A673 (cell line): Measurements from ENCODE around the gene ARHGEF39. TPM values are rescaled to one million over a fixed set of nuclear protein-coding genes. Genes with fewer than 3 reads are reported as not detected.

ENCODE experiments used
- BruUV-seq: library from RNA; stranded (reverse); fragments of 400-500 nt; replicated peaks from 2 replicates; lab custom pipeline; 2021; lab: Mats Ljungman, UMichigan
- CTCF ChIA-PET: fragments of 300-600 bp; sonication (Branson Sonifier 250); formaldehyde crosslinking; loops from one replicate; lab custom pipeline; 2022; ENCODE audit warnings: antibody characterized with exemption; lab: Charles Lee
- POLR2A ChIA-PET: fragments of 300-600 bp; sonication (Branson Sonifier 250); formaldehyde crosslinking; loops from one replicate; lab custom pipeline; 2022; ENCODE audit warnings: antibody characterized with exemption; ENCODE audit not compliant: low non-redundant PET; lab: Charles Lee
- DNase-seq: peaks from one replicate; pipeline ENCODE4 v3.0.0-alpha.2; 2015; ENCODE audit warnings: low spot score
- H3K27ac ChIP-seq: fragments of 200-600 bp; sonication (generic); 2 replicates; pipeline ENCODE4 v1.5.1; 2016; ENCODE audit warnings: mixed run types, low read depth, mild to moderate bottlenecking, mixed read lengths, antibody characterized with exemption, low read length; ENCODE audit not compliant: poor library complexity, severe bottlenecking
- H3K27me3 ChIP-seq: fragments of 200-600 bp; sonication (generic); replicated peaks from 2 replicates; pipeline ENCODE4 v1.6.1; 2017; ENCODE audit warnings: mixed run types, low read depth, mild to moderate bottlenecking, mixed read lengths, antibody characterized with exemption, low read length; ENCODE audit not compliant: insufficient read depth, poor library complexity
- H3K36me3 ChIP-seq: fragments of 200-600 bp; sonication (generic); 2 replicates; pipeline ENCODE4 v1.6.1; 2016; ENCODE audit warnings: mixed run types, mild to moderate bottlenecking, mixed read lengths, antibody characterized with exemption, low read length; ENCODE audit not compliant: insufficient read depth, poor library complexity, severe bottlenecking
- H3K4me1 ChIP-seq: fragments of 200-600 bp; sonication (generic); 2 replicates; pipeline ENCODE4 v1.6.1; 2017; ENCODE audit warnings: mixed run types, mild to moderate bottlenecking, mixed read lengths, antibody characterized with exemption, low read length; ENCODE audit not compliant: insufficient read depth, poor library complexity, severe bottlenecking
- H3K4me3 ChIP-seq: fragments of 200-600 bp; sonication (generic); 2 replicates; pipeline ENCODE4 v1.5.1; 2016; ENCODE audit warnings: low read depth, mixed run types, mild to moderate bottlenecking, mixed read lengths, low read length; ENCODE audit not compliant: poor library complexity, severe bottlenecking
- H3K9me3 ChIP-seq: fragments of 200-600 bp; sonication (generic); 2 replicates; pipeline ENCODE4 v1.6.1; 2016; ENCODE audit warnings: mixed run types, low read depth, mild to moderate bottlenecking, mixed read lengths, antibody characterized with exemption, low read length; ENCODE audit not compliant: poor library complexity, severe bottlenecking
- EZH2 ChIP-seq: fragments of 200-600 bp; sonication (generic); IDR thresholded peaks from 2 replicates; pipeline ENCODE4 v1.6.1; 2017; ENCODE audit warnings: borderline replicate concordance, low read depth, mild to moderate bottlenecking, mixed read lengths, antibody characterized with exemption, low read length; ENCODE audit not compliant: poor library complexity, severe bottlenecking
- intact Hi-C: fragments of 100-400 bp; cut with micrococcal nuclease; formaldehyde crosslinking; loops from one replicate; pipeline ENCODE4 v1.10.0; 2022; ENCODE audit not compliant: unreplicated experiment
- total RNA-seq: library from RNA; stranded (reverse); gene quantifications from 2 replicates; pipeline ENCODE4 v1.2.3, GENCODE V29; 2021
- TF ChIP-seq, protein P1 (sequence below): fragments of 300-800, 200-600 bp; sonication (generic); conservative IDR thresholded peaks from 2 replicates; pipeline ENCODE4 v1.5.1; 2017; ENCODE audit warnings: low read depth, mild to moderate bottlenecking, antibody characterized with exemption, low read length, moderate library complexity, mixed read lengths

The ARHGEF39 gene
- total RNA-seq, 1 experiment from 2014 or later = 25.0 TPM

DNA sequence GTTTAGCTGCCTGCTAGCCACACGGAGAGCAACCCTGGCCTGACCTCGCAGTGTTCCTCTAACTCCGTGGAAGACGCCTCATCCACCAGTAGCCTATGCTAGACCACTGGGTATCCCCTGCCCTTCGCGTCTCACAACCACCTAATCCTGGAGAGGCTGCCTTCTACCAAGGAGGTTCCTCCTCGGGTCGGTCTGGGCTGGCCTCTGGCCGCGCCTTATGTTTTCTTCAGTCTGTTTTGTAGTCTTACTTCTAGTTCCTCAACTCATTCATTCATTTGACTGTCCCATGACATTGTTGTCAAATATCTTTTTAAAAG, 26.3 kb upstream of the ARHGEF39 start:
- intact Hi-C loops = no loop called here
- H3K27me3 ChIP-seq = no peaks in the 10 kb centered on the region
- no peak for DNase-seq
- ChIA-PET CTCF (interaction anchor here (0.7 kb wide), 1 partner anchor 88 kb away, joined by 4 read pairs; no protein-coding TSS in a partner anchor), POLR2A (interaction anchor here (0.5 to 0.8 kb wide), 4 partner anchors 78 to 952 kb away, joined by 3 to 7 read pairs (median 4); no protein-coding TSS in a partner anchor)
- H3K9me3 ChIP-seq = no peaks in the 10 kb centered on the region
- peak overlapping the region; percentile 77 for H3K4me3 ChIP-seq
- TF ChIP-seq, protein P1, sequence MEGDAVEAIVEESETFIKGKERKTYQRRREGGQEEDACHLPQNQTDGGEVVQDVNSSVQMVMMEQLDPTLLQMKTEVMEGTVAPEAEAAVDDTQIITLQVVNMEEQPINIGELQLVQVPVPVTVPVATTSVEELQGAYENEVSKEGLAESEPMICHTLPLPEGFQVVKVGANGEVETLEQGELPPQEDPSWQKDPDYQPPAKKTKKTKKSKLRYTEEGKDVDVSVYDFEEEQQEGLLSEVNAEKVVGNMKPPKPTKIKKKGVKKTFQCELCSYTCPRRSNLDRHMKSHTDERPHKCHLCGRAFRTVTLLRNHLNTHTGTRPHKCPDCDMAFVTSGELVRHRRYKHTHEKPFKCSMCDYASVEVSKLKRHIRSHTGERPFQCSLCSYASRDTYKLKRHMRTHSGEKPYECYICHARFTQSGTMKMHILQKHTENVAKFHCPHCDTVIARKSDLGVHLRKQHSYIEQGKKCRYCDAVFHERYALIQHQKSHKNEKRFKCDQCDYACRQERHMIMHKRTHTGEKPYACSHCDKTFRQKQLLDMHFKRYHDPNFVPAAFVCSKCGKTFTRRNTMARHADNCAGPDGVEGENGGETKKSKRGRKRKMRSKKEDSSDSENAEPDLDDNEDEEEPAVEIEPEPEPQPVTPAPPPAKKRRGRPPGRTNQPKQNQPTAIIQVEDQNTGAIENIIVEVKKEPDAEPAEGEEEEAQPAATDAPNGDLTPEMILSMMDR = no peak
- no peak for TF ChIP-seq EZH2
- peaks cover 4% of the 10 kb centered on the region for H3K36me3 ChIP-seq
- peak overlapping the region; percentile 92 for H3K27ac ChIP-seq
- H3K4me1 ChIP-seq = peaks cover 25% of the 10 kb centered on the region
- no TSS peak for BruUV-seq

DNA sequence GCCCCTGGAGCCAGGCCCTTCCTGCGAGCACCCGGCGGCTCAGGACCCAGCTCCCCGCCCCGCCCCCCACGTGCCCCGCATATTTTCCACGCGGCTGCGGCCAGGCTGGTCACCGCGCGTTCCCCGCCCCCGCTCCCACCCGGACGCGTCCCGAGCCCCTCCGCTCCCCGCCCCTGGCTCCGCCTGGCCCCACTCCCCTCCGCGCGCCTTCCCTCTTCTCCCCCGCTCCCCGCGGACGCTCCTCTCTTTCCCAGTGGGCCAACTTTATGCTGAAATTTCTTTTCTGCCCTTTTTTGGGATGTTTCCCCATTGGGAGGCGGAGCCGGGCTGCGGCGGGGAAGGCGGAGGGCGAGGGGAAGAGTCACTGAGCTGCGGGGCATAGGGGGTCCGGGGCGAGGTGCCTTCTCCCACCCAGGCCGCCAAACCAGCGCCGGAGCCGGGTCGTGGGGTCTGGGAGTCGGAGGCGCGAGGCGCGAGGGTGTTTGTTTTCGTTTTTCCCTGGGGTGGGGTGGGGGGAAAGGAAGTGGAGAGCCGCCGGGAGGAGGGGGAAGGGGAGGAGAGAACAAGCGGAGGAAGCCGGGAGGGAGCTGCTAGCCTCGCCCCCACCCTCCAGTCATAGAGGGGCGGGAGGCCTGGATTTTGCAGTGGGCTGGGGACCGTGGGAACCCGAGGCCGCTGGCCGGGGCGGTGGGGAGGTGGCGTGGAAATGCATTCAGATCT, 25.8 kb upstream of the ARHGEF39 start:
- CTCF ChIA-PET = interaction anchor here (0.7 kb wide), 1 partner anchor 30 kb away, joined by 5 read pairs; no protein-coding TSS in a partner anchor
- TF ChIP-seq, protein P1 = no peak
- TF ChIP-seq EZH2 = no peak
- BruUV-seq = no TSS peak
- no peaks in the 10 kb centered on the region for H3K9me3 ChIP-seq
- intact Hi-C loops = no loop called here
- H3K4me3 ChIP-seq = peak overlapping the region; percentile 77
- H3K36me3 ChIP-seq = peaks cover 2% of the 10 kb centered on the region
- peaks cover 25% of the 10 kb centered on the region for H3K4me1 ChIP-seq
- H3K27me3 ChIP-seq = no peaks in the 10 kb centered on the region
- POLR2A ChIA-PET = interaction anchor here (0.5 to 0.8 kb wide), 5 partner anchors 15 to 952 kb away, joined by 3 to 7 read pairs (median 4); no protein-coding TSS in a partner anchor
- peak; percentile 71 for DNase-seq
- H3K27ac ChIP-seq = peak overlapping the region; percentile 92

DNA sequence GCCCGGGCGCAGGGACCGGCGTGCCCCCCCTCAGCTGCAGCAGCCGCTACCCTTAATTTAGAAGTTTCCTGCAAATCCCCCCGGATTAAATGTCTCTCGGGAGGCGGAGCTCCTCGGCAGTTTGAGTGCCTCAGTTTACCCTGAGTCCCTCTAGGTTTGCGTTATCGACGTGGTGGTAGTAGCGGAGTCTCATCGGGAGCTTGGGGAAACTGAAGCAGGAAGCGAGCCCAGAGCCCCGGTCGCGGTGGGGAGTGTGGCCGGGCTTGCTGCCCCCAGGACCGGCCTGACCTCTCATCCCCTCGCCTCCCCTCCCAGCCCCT, 25.3 kb upstream of the ARHGEF39 start:
- Histone ChIP-seq H3K36me3 (no peaks in the 10 kb centered on the region), H3K4me3 (peak overlapping the region; percentile 77), H3K27me3 (no peaks in the 10 kb centered on the region), H3K4me1 (peaks cover 25% of the 10 kb centered on the region), H3K27ac (peak overlapping the region; percentile 92), H3K9me3 (no peaks in the 10 kb centered on the region)
- POLR2A ChIA-PET = interaction anchor here (0.7 kb wide), 1 partner anchor 15 kb away, joined by 4 read pairs; no protein-coding TSS in a partner anchor
- BruUV-seq = no TSS peak
- no peak for TF ChIP-seq EZH2
- TF ChIP-seq, protein P1 = no peak
- CTCF ChIA-PET = interaction anchor here (0.7 kb wide), 1 partner anchor 30 kb away, joined by 5 read pairs; no protein-coding TSS in a partner anchor
- intact Hi-C loops = no loop called here
- no peak for DNase-seq
